Astrocyte (in vitro differentiated cells and primary cell): ENCODE results near the gene ECHS1. TPM values are rescaled to one million over a fixed set of nuclear protein-coding genes. Genes with fewer than 3 reads are reported as not detected.

Experiments used
- DNase-seq: peaks from one replicate; pipeline ENCODE4 v3.0.0-alpha.2; 2010; ENCODE audit warnings: low read depth
- FAIRE-seq: peaks from 2 replicates; lab custom pipeline; 2011; peaks lifted over from hg19 to GRCh38; lab: Jason Lieb, UNC
- H2AFZ ChIP-seq: 2 replicates; pipeline ENCODE4 v1.6.0; 2012; ENCODE audit warnings: low read depth, low read length, inconsistent platforms
- H3K27ac ChIP-seq: 2 replicates; pipeline ENCODE4 v1.5.1; 2011; ENCODE audit warnings: low read depth, low read length, inconsistent platforms
- H3K27me3 ChIP-seq: 2 replicates; pipeline ENCODE4 v1.6.0; 2011; ENCODE audit warnings: low read length, inconsistent platforms; ENCODE audit not compliant: insufficient read depth
- H3K36me3 ChIP-seq: 2 replicates; pipeline ENCODE4 v1.5.1; 2011; ENCODE audit warnings: low read length, inconsistent platforms; ENCODE audit not compliant: insufficient read depth
- H3K4me1 ChIP-seq: 2 replicates; pipeline ENCODE4 v1.5.1; 2011; ENCODE audit warnings: low read length, inconsistent platforms; ENCODE audit not compliant: insufficient read depth
- H3K4me2 ChIP-seq: 2 replicates; pipeline ENCODE4 v1.6.0; 2012; ENCODE audit warnings: low read length, inconsistent platforms
- H3K4me3 ChIP-seq: 2 replicates; pipeline ENCODE4 v1.5.1; 2011; ENCODE audit warnings: low read depth, mild to moderate bottlenecking, low read length, inconsistent platforms; ENCODE audit not compliant: insufficient read depth
- H3K79me2 ChIP-seq: 2 replicates; pipeline ENCODE4 v1.6.0; 2012; ENCODE audit warnings: mild to moderate bottlenecking, low read length, inconsistent platforms; ENCODE audit not compliant: insufficient read depth
- H3K9ac ChIP-seq: 2 replicates; pipeline ENCODE4 v1.6.0; 2012; ENCODE audit warnings: mild to moderate bottlenecking, low read length, inconsistent platforms
- H3K9me3 ChIP-seq: 2 replicates; pipeline ENCODE4 v1.5.1; 2012; ENCODE audit warnings: low read depth, mild to moderate bottlenecking, low read length, inconsistent platforms; ENCODE audit not compliant: insufficient read depth
- H4K20me1 ChIP-seq: 2 replicates; pipeline ENCODE4 v1.6.0; 2012; ENCODE audit warnings: low read length, inconsistent platforms; ENCODE audit not compliant: insufficient read depth
- H3K27ac Mint-ChIP-seq: one replicate; pipeline ENCODE4 v1.8.0; 2021; ENCODE audit warnings: mild to moderate bottlenecking, mixed read lengths; ENCODE audit not compliant: unreplicated experiment
- H3K27me3 Mint-ChIP-seq: one replicate; pipeline ENCODE4 v1.8.0; 2021; ENCODE audit warnings: low read depth, mixed read lengths; ENCODE audit not compliant: unreplicated experiment
- H3K36me3 Mint-ChIP-seq: one replicate; pipeline ENCODE4 v1.8.0; 2021; ENCODE audit warnings: low read depth, mixed read lengths; ENCODE audit not compliant: unreplicated experiment
- H3K4me1 Mint-ChIP-seq: one replicate; pipeline ENCODE4 v1.8.0; 2021; ENCODE audit warnings: low read depth, mixed read lengths; ENCODE audit not compliant: unreplicated experiment
- H3K4me3 Mint-ChIP-seq: one replicate; pipeline ENCODE4 v1.8.0; 2021; ENCODE audit warnings: mild to moderate bottlenecking, moderate library complexity, mixed read lengths; ENCODE audit not compliant: unreplicated experiment
- H3K9me3 Mint-ChIP-seq: one replicate; pipeline ENCODE4 v1.8.0; 2021; ENCODE audit warnings: mild to moderate bottlenecking, mixed read lengths; ENCODE audit not compliant: unreplicated experiment
- EZH2 ChIP-seq: IDR thresholded peaks from 2 replicates; pipeline ENCODE4 v1.6.1; 2012; ENCODE audit warnings: mild to moderate bottlenecking, low read length, inconsistent platforms; ENCODE audit not compliant: insufficient read depth
- total RNA-seq: library from RNA; stranded (reverse); gene quantifications from 2 replicates; pipeline ENCODE4 v1.2.1, GENCODE V29; 2021
- TF ChIP-seq, protein P1 (sequence below): IDR thresholded peaks from 2 replicates; pipeline ENCODE4 v1.5.1; 2011; ENCODE audit warnings: low read depth, mild to moderate bottlenecking, inconsistent platforms, low read length, moderate library complexity; ENCODE audit not compliant: insufficient read depth

Gene ECHS1
- total RNA-seq, 1 donor from 2014 or later, result 90.9 TPM

DNA sequence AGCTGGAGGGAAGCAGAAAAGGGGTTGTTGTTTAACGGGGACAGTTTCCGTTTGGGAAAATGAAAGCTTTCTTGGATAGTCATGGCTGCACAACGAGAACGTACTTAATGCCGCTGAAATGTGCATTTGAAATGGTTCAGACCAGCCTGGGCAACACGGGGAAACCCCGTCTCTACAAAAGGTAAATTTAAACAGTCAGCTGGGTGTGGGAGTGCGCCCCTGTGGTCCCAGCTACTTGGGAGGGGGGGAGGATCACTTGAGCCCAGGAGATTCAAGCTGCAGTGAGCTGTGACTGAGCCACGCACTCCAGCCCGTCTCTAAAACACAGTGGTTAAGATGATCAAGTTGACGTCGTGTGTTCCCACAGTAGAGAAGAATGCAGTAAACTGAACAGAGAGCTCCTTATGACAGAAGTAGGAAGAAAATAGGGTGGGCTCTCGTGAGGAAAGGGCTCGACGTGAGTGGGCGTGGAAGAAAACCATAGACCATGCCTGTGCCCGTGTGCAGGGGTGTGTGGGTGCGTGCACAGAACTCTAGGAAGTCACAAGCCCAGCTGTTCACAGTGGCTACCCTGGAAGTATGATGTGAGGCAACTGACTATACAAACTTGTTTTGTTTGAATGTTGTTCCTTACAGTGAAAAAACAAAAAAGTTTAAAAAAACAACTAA, 11.2 kb downstream of the ECHS1 start:
- Histone ChIP-seq H3K36me3 (peaks cover 2% of the 10 kb centered on the region), H3K4me1 (peaks cover 4% of the 10 kb centered on the region)

DNA sequence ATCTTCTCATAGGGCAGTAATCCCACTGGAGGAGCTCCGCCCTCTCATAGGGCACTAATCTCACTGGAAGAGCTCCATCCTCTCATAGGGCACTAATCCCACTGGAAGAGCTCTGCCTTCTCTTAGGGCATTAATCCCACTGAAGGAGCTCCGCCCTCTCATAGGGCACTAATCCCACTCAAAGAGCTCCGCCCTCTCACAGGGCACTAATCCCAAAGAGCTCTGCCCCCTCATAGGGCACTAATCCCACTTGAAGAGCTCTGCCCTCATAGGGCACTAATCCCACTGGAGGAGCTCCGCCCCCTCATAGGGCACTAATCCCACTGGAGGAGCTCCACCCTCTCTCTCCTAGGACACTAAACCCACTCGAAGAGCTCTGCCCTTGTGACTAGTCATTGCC, 11.9 kb downstream of the ECHS1 start:
- no peaks in the 10 kb centered on the region for H3K4me1 Mint-ChIP-seq
- Histone ChIP-seq H3K9ac (no peak overlapping the region), H3K27ac (no peak overlapping the region), H3K4me1 (peaks cover 9% of the 10 kb centered on the region), H3K79me2 (peaks cover 5% of the 10 kb centered on the region), H3K9me3 (no peaks in the 10 kb centered on the region), H3K4me3 (no peak overlapping the region), H2AFZ (no peak overlapping the region), H3K4me2 (no peak overlapping the region), H3K36me3 (peaks cover 2% of the 10 kb centered on the region), H4K20me1 (peaks cover 10% of the 10 kb centered on the region), H3K27me3 (no peaks in the 10 kb centered on the region)
- no peaks in the 10 kb centered on the region for H3K27me3 Mint-ChIP-seq
- DNase-seq, result no peak
- H3K27ac Mint-ChIP-seq, result peak overlapping the region; percentile 62
- H3K36me3 Mint-ChIP-seq, result peaks cover 14% of the 10 kb centered on the region
- no peak overlapping the region for H3K4me3 Mint-ChIP-seq
- no peak for TF ChIP-seq EZH2
- TF ChIP-seq, protein P1, sequence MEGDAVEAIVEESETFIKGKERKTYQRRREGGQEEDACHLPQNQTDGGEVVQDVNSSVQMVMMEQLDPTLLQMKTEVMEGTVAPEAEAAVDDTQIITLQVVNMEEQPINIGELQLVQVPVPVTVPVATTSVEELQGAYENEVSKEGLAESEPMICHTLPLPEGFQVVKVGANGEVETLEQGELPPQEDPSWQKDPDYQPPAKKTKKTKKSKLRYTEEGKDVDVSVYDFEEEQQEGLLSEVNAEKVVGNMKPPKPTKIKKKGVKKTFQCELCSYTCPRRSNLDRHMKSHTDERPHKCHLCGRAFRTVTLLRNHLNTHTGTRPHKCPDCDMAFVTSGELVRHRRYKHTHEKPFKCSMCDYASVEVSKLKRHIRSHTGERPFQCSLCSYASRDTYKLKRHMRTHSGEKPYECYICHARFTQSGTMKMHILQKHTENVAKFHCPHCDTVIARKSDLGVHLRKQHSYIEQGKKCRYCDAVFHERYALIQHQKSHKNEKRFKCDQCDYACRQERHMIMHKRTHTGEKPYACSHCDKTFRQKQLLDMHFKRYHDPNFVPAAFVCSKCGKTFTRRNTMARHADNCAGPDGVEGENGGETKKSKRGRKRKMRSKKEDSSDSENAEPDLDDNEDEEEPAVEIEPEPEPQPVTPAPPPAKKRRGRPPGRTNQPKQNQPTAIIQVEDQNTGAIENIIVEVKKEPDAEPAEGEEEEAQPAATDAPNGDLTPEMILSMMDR, result no peak
- FAIRE-seq, result no peak
- no peaks in the 10 kb centered on the region for H3K9me3 Mint-ChIP-seq

More for the DNA sequence above, 11.2 kb downstream of the ECHS1 start:
- no peak for FAIRE-seq
- Histone ChIP-seq H3K27me3 (no peaks in the 10 kb centered on the region), H3K9ac (no peak overlapping the region), H3K27ac (no peak overlapping the region), H3K9me3 (no peaks in the 10 kb centered on the region), H4K20me1 (peaks cover 5% of the 10 kb centered on the region), H3K79me2 (no peaks in the 10 kb centered on the region), H3K4me2 (no peak overlapping the region), H2AFZ (no peak overlapping the region), H3K4me3 (no peak overlapping the region)
- TF ChIP-seq EZH2, result no peak
- TF ChIP-seq, protein P1, result no peak
- no peak overlapping the region for H3K27ac Mint-ChIP-seq
- no peak for DNase-seq
- H3K27me3 Mint-ChIP-seq, result no peaks in the 10 kb centered on the region
- no peaks in the 10 kb centered on the region for H3K4me1 Mint-ChIP-seq
- H3K9me3 Mint-ChIP-seq, result no peaks in the 10 kb centered on the region
- no peak overlapping the region for H3K4me3 Mint-ChIP-seq
- peaks cover 14% of the 10 kb centered on the region for H3K36me3 Mint-ChIP-seq

DNA sequence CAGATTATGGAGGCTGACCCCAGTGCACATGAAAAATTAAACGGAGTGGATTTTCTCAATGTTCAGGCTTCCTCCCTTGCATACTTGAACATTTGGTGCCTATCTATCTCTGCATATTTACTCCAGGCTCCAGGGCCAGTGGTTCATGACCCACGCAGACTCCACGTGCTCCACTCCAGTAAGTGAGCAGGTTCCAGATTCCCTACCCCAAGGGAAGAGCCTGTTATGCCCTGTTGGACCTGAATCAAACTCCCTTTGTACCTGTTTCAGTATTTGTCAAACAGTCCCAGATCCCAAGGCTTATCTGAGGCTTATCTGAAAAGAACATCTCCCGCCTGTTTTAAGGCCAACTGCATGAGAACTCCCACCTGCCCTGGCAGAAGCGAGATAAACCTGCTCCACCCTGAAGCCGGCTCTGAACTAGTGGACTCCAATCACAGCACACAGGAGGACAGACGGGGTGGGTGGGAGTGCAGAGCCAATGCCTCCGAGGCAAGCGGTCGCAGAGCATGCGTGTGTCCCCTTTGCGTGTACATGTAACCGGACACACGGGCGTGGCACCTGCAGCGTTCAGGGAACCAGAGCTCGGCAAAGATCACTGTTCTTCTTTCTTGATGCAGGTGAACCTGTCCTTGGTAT, 13.1 kb downstream of the ECHS1 start:
- TF ChIP-seq, protein P1, result no peak
- TF ChIP-seq EZH2, result no peak
- no peaks in the 10 kb centered on the region for H3K9me3 Mint-ChIP-seq
- H3K27ac Mint-ChIP-seq, result no peak overlapping the region
- peaks cover 11% of the 10 kb centered on the region for H4K20me1 ChIP-seq
- peaks cover 2% of the 10 kb centered on the region for H3K36me3 ChIP-seq
- no peak overlapping the region for H3K27ac ChIP-seq
- DNase-seq (no peak), FAIRE-seq (no peak)
- no peak overlapping the region for H3K4me3 ChIP-seq
- H3K4me2 ChIP-seq, result no peak overlapping the region
- H3K9me3 ChIP-seq, result no peaks in the 10 kb centered on the region
- H3K4me3 Mint-ChIP-seq, result no peak overlapping the region
- no peak overlapping the region for H2AFZ ChIP-seq
- peaks cover 5% of the 10 kb centered on the region for H3K79me2 ChIP-seq
- H3K27me3 Mint-ChIP-seq, result no peaks in the 10 kb centered on the region
- H3K4me1 Mint-ChIP-seq, result no peaks in the 10 kb centered on the region
- peaks cover 14% of the 10 kb centered on the region for H3K36me3 Mint-ChIP-seq
- H3K4me1 ChIP-seq, result peaks cover 9% of the 10 kb centered on the region
- H3K9ac ChIP-seq, result no peak overlapping the region
- H3K27me3 ChIP-seq, result no peaks in the 10 kb centered on the region
